ENCODE measurements around the gene MGST3. TPM values are rescaled to one million over a fixed set of nuclear protein-coding genes. Genes with fewer than 3 reads are reported as not detected.

Gene MGST3
- total and polyA plus RNA-seq, 2 experiments from 2014 or later = 84.5 to 262 TPM

Other genes with a start within 250 kb of the MGST3 start
- gene RXRG, start 186.1 kb upstream of the MGST3 start, total RNA-seq (2014; rRNA removed; shearing (Covaris generic)) = not detected in 2 replicates
- gene RXRG, start 186.1 kb upstream of the MGST3 start, polyA plus RNA-seq (2016; fragmentation: Nextera tagmentation; extraction: Ambion mirVana) = not detected in 2 replicates
- not detected in 2 replicates for gene LRRC52, start 87.2 kb upstream of the MGST3 start, total RNA-seq (2014; rRNA removed; shearing (Covaris generic))
- not detected in 2 replicates for gene LRRC52, start 87.2 kb upstream of the MGST3 start, polyA plus RNA-seq (2016; fragmentation: Nextera tagmentation; extraction: Ambion mirVana)
- gene ALDH9A1, start 67.3 kb downstream of the MGST3 start, total RNA-seq (2014; rRNA removed; shearing (Covaris generic)) = 58.5 and 59.2 TPM in 2 replicates
- gene ALDH9A1, start 67.3 kb downstream of the MGST3 start, polyA plus RNA-seq (2016; fragmentation: Nextera tagmentation; extraction: Ambion mirVana) = 37.7 and 50.6 TPM in 2 replicates
- 38.3 and 45.2 TPM in 2 replicates for gene TMCO1, start 137.6 kb downstream of the MGST3 start, total RNA-seq (2014; rRNA removed; shearing (Covaris generic))
- gene TMCO1, start 137.6 kb downstream of the MGST3 start, polyA plus RNA-seq (2016; fragmentation: Nextera tagmentation; extraction: Ambion mirVana) = 116 and 128 TPM in 2 replicates
- gene UCK2, start 196.4 kb downstream of the MGST3 start, total RNA-seq (2014; rRNA removed; shearing (Covaris generic)) = 141 and 149 TPM in 2 replicates
- gene UCK2, start 196.4 kb downstream of the MGST3 start, polyA plus RNA-seq (2016; fragmentation: Nextera tagmentation; extraction: Ambion mirVana) = 101 and 104 TPM in 2 replicates